K562 (cell line): ENCODE results near the gene RGS13. TPM values are rescaled to one million over a fixed set of nuclear protein-coding genes. Genes with fewer than 3 reads are reported as not detected.

Experiments used
- ATAC-seq: fragments of 200-7000 bp; cut with Tn5 transposase; 3 replicates; pipeline ENCODE4 v1.9.1; 2020; ENCODE audit warnings: moderate library complexity
- BruUV-seq: library from RNA; stranded (reverse); fragments of 400-500 nt; replicated peaks from 2 replicates; lab custom pipeline; 2021; lab: Mats Ljungman, UMichigan
- CTCF ChIA-PET: fragments of 300-600 bp; formaldehyde crosslinking; extraction: SDS; loops from one replicate; lab custom pipeline; 2021; ENCODE audit warnings: low intra/inter-chr PET ratio; lab: Yijun Ruan, JAX
- POLR2A ChIA-PET: fragments of 300-600, 350-650 bp; sonication (Branson Sonifier 250); formaldehyde crosslinking; extraction: SDS; loops from one replicate; lab custom pipeline; 2021; ENCODE audit warnings: antibody characterized with exemption, inconsistent platforms; lab: Yijun Ruan, JAX
- DNase-seq, 4 experiments: peaks; one replicate each; pipeline versions ENCODE4 v3.0.0 to v3.0.0-alpha.2; 2011 to 2018; ENCODE audit warnings: low spot score in 3 of 4, mixed read lengths in 3 of 4; ENCODE audit errors: extremely low read depth in 1 of 4
- FAIRE-seq: peaks from 2 replicates; lab custom pipeline; 2011; peaks lifted over from hg19 to GRCh38; lab: Jason Lieb, UNC
- H2AFZ ChIP-seq: 2 replicates; pipeline ENCODE4 v1.6.0; 2011; ENCODE audit warnings: low read depth, low read length, control low read depth, inconsistent platforms
- H3K27ac ChIP-seq: fragments of 200-600 bp; 3 replicates; pipeline ENCODE4 v1.8.0; 2011; ENCODE audit warnings: low read depth, mild to moderate bottlenecking, control low read depth, inconsistent platforms, low read length, moderate library complexity, mixed read lengths; ENCODE audit errors: extremely low read depth
- H3K27me3 ChIP-seq, 2 experiments: fragments of 300-600 bp in 1 of 2; 2 replicates in 1 of 2; 3 replicates in 1 of 2; pipeline versions ENCODE4 v1.6.0 to v1.8.0; 2011; ENCODE audit warnings: inconsistent platforms in 2 of 2, low read length in 2 of 2, mild to moderate bottlenecking in 1 of 2, mixed read lengths in 1 of 2, moderate library complexity in 1 of 2; ENCODE audit not compliant: control insufficient read depth in 2 of 2, insufficient read depth in 2 of 2
- H3K36me3 ChIP-seq: fragments of 300-600 bp; 3 replicates; pipeline ENCODE4 v1.8.0; 2011; ENCODE audit warnings: mild to moderate bottlenecking, low read length, inconsistent platforms; ENCODE audit not compliant: control insufficient read depth, insufficient read depth
- H3K4me1 ChIP-seq, 2 experiments: fragments of 200-600 bp in 1 of 2; replicated peaks in 1 of 2; 2 replicates in 1 of 2; 3 replicates in 1 of 2; pipeline versions ENCODE4 v1.5.1 to v1.8.0; 2011; ENCODE audit warnings: inconsistent platforms in 2 of 2, low read length in 2 of 2, mild to moderate bottlenecking in 1 of 2, mixed read lengths in 1 of 2, moderate library complexity in 1 of 2; ENCODE audit not compliant: control insufficient read depth in 2 of 2, insufficient read depth in 2 of 2
- H3K4me2 ChIP-seq: 2 replicates; pipeline ENCODE4 v1.6.1; 2011; ENCODE audit warnings: low read length, control low read depth, inconsistent platforms, mixed read lengths; ENCODE audit not compliant: insufficient read depth
- H3K4me3 ChIP-seq: fragments of 200-600 bp; sonication (generic), shearing (Covaris generic); 2 replicates; pipeline ENCODE4 v1.5.1; 2016; ENCODE audit warnings: control low read depth, inconsistent platforms
- H3K79me2 ChIP-seq: fragments of 200-600 bp; 3 replicates; pipeline ENCODE4 v1.8.0; 2011; ENCODE audit warnings: low read length, inconsistent platforms; ENCODE audit not compliant: control insufficient read depth, insufficient read depth
- H3K9ac ChIP-seq, 2 experiments: 2 replicates each; pipeline versions ENCODE4 v1.6.0 to v1.6.1; 2011; ENCODE audit warnings: low read depth in 2 of 2, low read length in 2 of 2, control low read depth in 1 of 2, inconsistent platforms in 1 of 2, mild to moderate bottlenecking in 1 of 2, mixed read lengths in 1 of 2; ENCODE audit not compliant: insufficient read depth in 1 of 2
- H3K9me1 ChIP-seq: one replicate; pipeline ENCODE4 v1.6.0; 2011; ENCODE audit warnings: inconsistent platforms, mild to moderate bottlenecking, low read length, moderate library complexity; ENCODE audit not compliant: control insufficient read depth, insufficient read depth
- H3K9me3 ChIP-seq: replicated peaks from 2 replicates; pipeline ENCODE4 v1.5.1; 2011; ENCODE audit warnings: low read depth, low read length, inconsistent platforms; ENCODE audit not compliant: control insufficient read depth, insufficient read depth
- H4K20me1 ChIP-seq: replicated peaks from 2 replicates; pipeline ENCODE4 v1.6.1; 2011; ENCODE audit warnings: low read length, inconsistent platforms, mixed read lengths; ENCODE audit not compliant: control insufficient read depth, insufficient read depth
- DEAF1 ChIP-seq: fragments of 450-650 bp; formaldehyde crosslinking; IDR thresholded peaks from 2 replicates; pipeline ENCODE4 v1.4.0; 2020; ENCODE audit warnings: mild to moderate bottlenecking, moderate library complexity
- GTF2E2 ChIP-seq: fragments of 200-800 bp; sonication (Bioruptor generic); IDR thresholded peaks from 2 replicates; pipeline ENCODE4 v1.6.1; 2016; ENCODE audit warnings: missing genetic modification characterization, missing compliant biosample characterization
- JUNB ChIP-seq: fragments of 450-650 bp; formaldehyde crosslinking; conservative IDR thresholded peaks from 2 replicates; pipeline ENCODE4 v1.4.0; 2020; ENCODE audit warnings: mild to moderate bottlenecking
- KLF6 ChIP-seq: fragments of 250-450 bp; sonication (Bioruptor Pico); IDR thresholded peaks from 2 replicates; pipeline ENCODE4 v1.4.0; 2020; ENCODE audit warnings: mild to moderate bottlenecking, moderate library complexity, borderline replicate concordance
- MTA3 ChIP-seq: fragments of 450-650 bp; formaldehyde crosslinking; IDR thresholded peaks from 2 replicates; pipeline ENCODE4 v1.6.1; 2017; ENCODE audit warnings: mild to moderate bottlenecking, borderline replicate concordance
- RBM17 ChIP-seq: fragments of 200-400 bp; formaldehyde crosslinking; IDR thresholded peaks from 2 replicates; pipeline ENCODE4 v1.6.1; 2017; ENCODE audit warnings: low read depth, mild to moderate bottlenecking, low read length, borderline replicate concordance
- STAT6 ChIP-seq: sonication (generic); formaldehyde crosslinking; IDR thresholded peaks from 2 replicates; pipeline ENCODE4 v1.8.1; 2023; ENCODE audit warnings: mild to moderate bottlenecking, missing genetic modification reagents
- TCF7L2 ChIP-seq: fragments of 150-350 bp; IDR thresholded peaks from 2 replicates; pipeline ENCODE4 v1.6.1; 2016; ENCODE audit warnings: low read depth, mild to moderate bottlenecking, low read length, moderate library complexity
- XRCC4 ChIP-seq: IDR thresholded peaks from one replicate; pipeline ENCODE4 v1.6.1; 2011; ENCODE audit not compliant: insufficient read depth, insufficient read length; ENCODE audit errors: extremely low read depth
- ZNF436 ChIP-seq: fragments of 250-450, 450-650 bp; sonication (Bioruptor Pico); formaldehyde crosslinking; IDR thresholded peaks from 2 replicates; pipeline ENCODE4 v1.7.0; 2020; ENCODE audit warnings: mild to moderate bottlenecking
- WGBS: fragments of 100-300 bp; shearing (Covaris generic); methylation state at CpG from one replicate; pipeline ENCODE4 v1.1.6; 2016; ENCODE audit warnings: low coverage, mixed read lengths; ENCODE audit not compliant: insufficient coverage; ENCODE audit errors: missing lambda C conversion rate; 5-methylcytosine and 5-hydroxymethylcytosine counted together
- in situ Hi-C: fragments of 300-500 bp; cut with MboI; formaldehyde crosslinking; loops from 4 replicates; pipeline ENCODE4 v1.15.0; 2018; ENCODE audit warnings: inconsistent platforms, mixed read lengths
- intact Hi-C: fragments of 100-400 bp; cut with micrococcal nuclease; formaldehyde crosslinking; loops from 2 replicates; pipeline ENCODE4 v1.14.2; 2022
- polyA plus RNA-seq, 8 experiments: library from polyadenylated mRNA; depleted of rRNA in 4 of 8; stranded (reverse) in 5 of 8; unstranded in 3 of 8; fragments of >200 nt; fragmentation: Nextera tagmentation in 2 of 8; fragmentation: Illumina TruSeq in 1 of 8; extraction: Ambion mirVana in 2 of 8; extraction: Trizol in 1 of 8; gene quantifications; 2 replicates each; pipeline versions ENCODE4 v1.2.1 to v1.2.3, GENCODE V29; 2011 to 2014; ENCODE audit warnings: inconsistent platforms in 1 of 8, missing spikeins in 1 of 8
- total RNA-seq, 7 experiments: library from RNA; depleted of rRNA in 6 of 7; stranded (reverse); fragments of >200 nt in 6 of 7; fragmentation: Illumina TruSeq in 2 of 7; extraction: Trizol in 2 of 7; gene quantifications; 2 replicates each; pipeline versions ENCODE4 v1.2.1 to v1.2.3, GENCODE V29; 2011 to 2021; ENCODE audit warnings: low replicate concordance in 1 of 7
- TF ChIP-seq, protein P1 (sequence below), 2 experiments: fragments of 250-450 bp in 1 of 2; fragments of 450-650 bp in 1 of 2; sonication (Bioruptor Pico) in 1 of 2; IDR thresholded peaks; 2 replicates each; pipeline versions ENCODE4 v1.6.1 to v1.8.0; 2016 to 2021; ENCODE audit warnings: mild to moderate bottlenecking in 2 of 2, moderate library complexity in 2 of 2, missing compliant biosample characterization in 1 of 2, missing genetic modification characterization in 1 of 2
- TF ChIP-seq, protein P2 (sequence below): sonication (generic); formaldehyde crosslinking; IDR thresholded peaks from 2 replicates; pipeline ENCODE4 v1.8.0; 2022; ENCODE audit warnings: mild to moderate bottlenecking, low read depth, missing genetic modification reagents

RGS13 gene
- total and polyA plus RNA-seq, 9 of the 15 experiments (the other 6 are each of a cell fraction or from before 2014, with no cell fraction given), result not detected

GRCh38 chr1:192631749-192632148 lies 4.2 kb upstream of the RGS13 start (continued):
- TF ChIP-seq, protein P1, sequence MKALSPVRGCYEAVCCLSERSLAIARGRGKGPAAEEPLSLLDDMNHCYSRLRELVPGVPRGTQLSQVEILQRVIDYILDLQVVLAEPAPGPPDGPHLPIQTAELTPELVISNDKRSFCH (CRISPR knock-in tag; IDR thresholded peaks at IDR 0.05), result no peak
- TF ChIP-seq, protein P1 (tag; IDR thresholded peaks at IDR 0.05), result no peak

DNA sequence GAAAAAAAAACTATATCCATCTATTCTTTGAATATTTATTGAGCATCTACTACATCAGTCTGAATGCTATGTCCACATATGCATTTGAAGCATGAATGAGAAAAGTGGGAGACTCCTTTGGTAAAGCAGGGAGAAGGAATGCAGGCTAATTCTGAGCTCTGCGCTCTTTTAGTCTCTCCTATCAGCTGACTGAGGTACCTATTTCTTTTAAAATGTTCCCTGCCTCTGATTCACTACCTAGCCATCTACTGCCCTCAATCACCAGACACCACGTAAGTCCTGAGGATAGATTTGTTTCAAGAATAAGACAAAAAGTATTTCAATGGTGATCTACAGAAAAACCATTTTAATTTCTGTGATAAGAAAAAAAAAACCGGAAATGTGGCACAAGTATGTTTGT lies 3.8 kb upstream of the RGS13 start:
- Histone ChIP-seq H3K79me2 (no peaks in the 10 kb centered on the region), H3K27ac (no peak overlapping the region), H3K4me1 (no peaks in the 10 kb centered on the region), H3K9me3 (no peaks in the 10 kb centered on the region), H3K9me1 (no peaks in the 10 kb centered on the region), H3K4me3 (no peak overlapping the region), H3K27me3 (no peaks in the 10 kb centered on the region), H4K20me1 (no peaks in the 10 kb centered on the region), H2AFZ (no peak overlapping the region), H3K4me2 (no peak overlapping the region), H3K36me3 (no peaks in the 10 kb centered on the region), H3K9ac (no peak overlapping the region)
- in situ Hi-C loops, result no loop called here
- DNase-seq (no peak), ATAC-seq (no peak), FAIRE-seq (no peak)
- CTCF ChIA-PET, result no interaction called here
- POLR2A ChIA-PET, result no interaction called here
- no TSS peak for BruUV-seq
- intact Hi-C loops, result no loop called here
- WGBS, result 1% methylated on average over 3 of the region's 3 CpGs
- TF ChIP-seq RBM17 (no peak), TCF7L2 (no peak), KLF6 (CRISPR knock-in tag) (no peak), ZNF436 (no peak), XRCC4 (no peak), DEAF1 (CRISPR knock-in tag) (no peak), MTA3 (no peak), GTF2E2 (no peak), JUNB (CRISPR knock-in tag) (no peak), STAT6 (no peak)
- TF ChIP-seq, protein P2, sequence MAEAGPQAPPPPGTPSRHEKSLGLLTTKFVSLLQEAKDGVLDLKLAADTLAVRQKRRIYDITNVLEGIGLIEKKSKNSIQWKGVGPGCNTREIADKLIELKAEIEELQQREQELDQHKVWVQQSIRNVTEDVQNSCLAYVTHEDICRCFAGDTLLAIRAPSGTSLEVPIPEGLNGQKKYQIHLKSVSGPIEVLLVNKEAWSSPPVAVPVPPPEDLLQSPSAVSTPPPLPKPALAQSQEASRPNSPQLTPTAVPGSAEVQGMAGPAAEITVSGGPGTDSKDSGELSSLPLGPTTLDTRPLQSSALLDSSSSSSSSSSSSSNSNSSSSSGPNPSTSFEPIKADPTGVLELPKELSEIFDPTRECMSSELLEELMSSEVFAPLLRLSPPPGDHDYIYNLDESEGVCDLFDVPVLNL, result no peak
